DMS153 treated with DMSO at 0.1 percent for 48 hours (cell line): Measurements from ENCODE around the gene BACE2.

ENCODE experiments used
- DNase-seq: peaks from one replicate; lab custom pipeline; 2025; ENCODE audit not compliant: unreplicated experiment; lab: John Stamatoyannopoulos, UW

BACE2 gene

DNA sequence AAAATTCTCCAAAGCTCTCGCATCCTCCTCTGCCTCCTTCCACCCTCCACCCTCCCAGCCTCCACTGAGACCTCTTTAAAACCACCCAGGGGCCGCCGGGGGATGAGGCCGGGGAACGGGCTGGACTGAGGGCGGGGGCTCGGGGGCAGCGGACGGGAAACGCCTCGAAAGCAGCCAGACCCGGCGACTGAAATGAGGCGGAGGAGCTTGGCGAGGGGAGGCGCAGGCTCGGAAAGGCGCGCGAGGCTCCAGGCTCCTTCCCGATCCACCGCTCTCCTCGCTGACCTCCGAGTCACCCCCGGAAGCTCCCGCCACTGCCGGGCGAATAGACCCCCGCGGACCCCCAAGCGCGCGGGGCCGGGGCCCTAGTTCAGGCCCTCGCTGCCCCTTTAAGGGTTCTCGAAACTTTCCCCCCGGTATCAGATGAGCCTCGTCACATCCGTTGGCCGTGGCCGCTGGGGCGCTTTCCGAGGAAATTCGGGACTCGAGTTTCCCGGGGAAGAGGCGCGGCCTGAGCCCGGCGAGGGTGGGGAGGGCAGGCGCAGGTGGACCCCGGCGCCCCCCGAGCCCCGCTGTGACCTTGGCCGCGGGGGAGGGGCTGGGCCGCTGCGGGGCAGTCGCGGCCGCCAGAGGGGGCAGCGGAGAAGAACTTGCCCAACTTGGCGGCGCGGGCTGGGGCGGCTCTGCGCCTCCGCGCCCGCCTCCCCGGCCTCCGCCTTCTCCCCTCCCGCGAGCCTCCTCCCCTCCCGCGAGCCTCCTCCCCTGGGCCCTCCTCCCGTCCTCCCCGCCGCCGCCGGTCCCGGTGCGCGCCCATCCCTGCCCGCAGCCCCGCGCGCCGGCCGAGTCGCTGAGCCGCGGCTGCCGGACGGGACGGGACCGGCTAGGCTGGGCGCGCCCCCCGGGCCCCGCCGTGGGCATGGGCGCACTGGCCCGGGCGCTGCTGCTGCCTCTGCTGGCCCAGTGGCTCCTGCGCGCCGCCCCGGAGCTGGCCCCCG, at the start of gene BACE2:
TSS of gene BACE2 (plus strand) at position 813 of the 995 bp plus-strand sequence. CDS start at position 917, 104 bp downstream.
- DNase-seq, result peak; percentile 4

GRCh38 chr21:41119901-41120300, 48.1 kb upstream of the BACE2 start:
- no peak for DNase-seq

DNA sequence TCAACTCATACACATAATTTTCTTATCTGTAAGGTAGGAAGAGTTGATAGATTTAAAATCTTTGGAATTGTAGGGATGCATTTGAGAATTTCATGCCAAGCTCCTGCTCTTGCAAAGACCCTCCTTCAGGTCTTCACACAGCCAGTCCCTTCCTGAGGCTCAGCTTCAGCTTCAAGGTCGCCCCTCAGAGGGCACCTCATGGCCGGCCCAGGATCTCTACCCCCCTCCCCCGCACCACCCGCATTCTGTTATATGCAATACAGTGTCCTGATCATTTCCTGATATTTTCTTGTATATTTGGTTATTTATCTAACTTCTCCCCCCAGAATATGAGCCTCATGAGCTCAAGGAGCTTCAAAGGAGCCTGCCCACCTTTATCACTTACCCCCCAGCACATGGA, 47.0 kb upstream of the BACE2 start:
- DNase-seq, result no peak

GRCh38 chr21:41121785-41122415, 46.1 kb upstream of the BACE2 start:
- peak; percentile 52 for DNase-seq

DNA sequence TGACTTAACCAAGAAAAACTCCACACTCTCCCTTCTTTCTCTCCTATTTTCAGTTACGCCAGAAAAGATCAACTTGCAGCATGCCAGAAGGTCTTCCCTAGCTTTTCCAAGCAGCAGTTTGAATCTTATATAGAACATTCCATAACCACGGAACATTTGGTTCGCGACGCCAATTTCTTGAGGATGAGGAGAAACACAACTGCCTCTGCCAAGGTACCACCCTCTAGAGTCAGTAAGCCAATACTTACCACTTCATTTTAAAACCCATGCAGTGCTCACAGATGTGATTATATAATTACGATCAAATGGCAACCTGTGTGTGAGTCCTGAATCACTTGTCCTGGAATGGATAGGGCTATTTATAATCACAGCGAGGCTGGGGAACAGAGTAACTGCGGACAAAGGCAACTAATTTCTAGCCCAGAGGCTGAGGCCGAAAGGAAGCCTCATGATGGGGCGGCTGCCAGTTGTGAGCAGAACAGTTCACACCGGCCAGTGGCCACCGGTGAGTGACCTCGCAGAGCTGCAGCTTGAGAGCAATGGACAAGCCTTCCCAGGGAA, 43.2 kb upstream of the BACE2 start:
- DNase-seq, result no peak

DNA sequence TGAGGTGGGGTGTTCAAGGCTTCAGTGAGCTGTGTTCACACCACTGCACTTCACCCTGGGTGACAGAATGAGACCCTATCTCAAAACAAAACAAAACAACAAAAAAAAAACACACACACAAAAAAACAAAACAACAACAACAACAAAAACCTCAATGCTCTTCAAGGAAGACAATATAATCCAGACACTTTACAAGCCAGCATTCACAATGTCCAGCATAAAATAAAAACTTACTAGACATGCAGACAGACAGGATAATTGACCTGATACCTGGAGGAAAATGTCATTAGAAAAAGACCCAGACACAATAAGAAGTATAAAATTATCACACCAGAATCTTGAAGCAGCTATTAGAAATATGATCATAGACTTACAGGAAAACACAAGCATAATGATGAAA, 39.0 kb upstream of the BACE2 start:
- no peak for DNase-seq

GRCh38 chr21:41130883-41131282, 37.1 kb upstream of the BACE2 start:
- DNase-seq, result no peak

DNA sequence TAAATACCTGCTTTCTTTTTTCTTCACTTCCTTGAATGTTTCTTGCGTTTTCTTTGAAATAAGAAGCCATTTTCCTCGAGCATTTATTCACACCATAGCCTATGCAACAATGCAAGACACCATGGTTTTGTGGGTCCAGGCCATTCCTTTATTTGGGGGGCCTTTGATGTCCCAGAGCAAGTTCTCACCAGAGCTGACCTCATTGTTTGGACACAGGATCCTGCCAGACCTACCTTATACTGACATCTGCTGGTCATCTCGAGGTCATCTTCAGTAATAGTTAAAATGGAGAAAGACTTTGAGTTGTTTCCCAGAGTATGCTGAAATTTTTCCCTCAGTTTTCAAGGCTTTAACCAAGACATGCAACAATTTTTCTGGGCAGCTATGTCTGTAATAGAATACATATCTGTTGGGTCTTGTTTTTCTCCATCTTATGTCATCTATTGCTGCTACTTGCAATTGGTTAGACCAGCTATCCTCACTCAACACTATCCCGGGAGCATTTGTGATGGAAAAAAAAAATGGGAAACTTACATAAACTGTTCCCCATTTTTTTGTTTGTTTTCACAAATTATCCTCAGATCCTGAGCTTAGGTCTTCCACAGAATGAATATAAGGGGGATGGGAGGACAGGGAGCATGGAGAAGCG, 34.0 kb upstream of the BACE2 start:
- no peak for DNase-seq

- DNase-seq, result no peak
Observed at GRCh38 chr21:41135746-41136145, 32.2 kb upstream of the BACE2 start.

GRCh38 chr21:41136286-41136685, 31.7 kb upstream of the BACE2 start:
- DNase-seq, result no peak

DNA sequence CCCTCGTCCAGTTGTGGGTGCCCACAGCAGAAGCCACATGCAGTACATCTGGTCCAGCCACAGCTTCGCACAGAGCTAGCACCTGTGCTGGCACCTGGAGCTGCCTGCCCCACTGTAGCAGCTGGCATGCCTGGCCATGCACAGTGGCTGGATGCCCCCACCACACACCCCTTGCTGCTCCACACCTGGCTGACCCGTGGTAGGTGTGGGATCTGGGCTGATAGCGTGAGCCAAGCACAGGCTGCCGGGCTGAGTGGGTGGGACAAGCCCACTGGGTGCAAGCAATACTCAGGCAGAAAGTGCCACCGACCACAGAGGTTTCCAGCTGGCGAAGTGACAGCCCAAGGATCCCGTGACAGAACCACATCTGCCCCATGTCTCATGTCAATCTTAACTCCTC, 30.6 kb upstream of the BACE2 start:
- no peak for DNase-seq

- DNase-seq, result no peak
Observed at GRCh38 chr21:41137889-41138288, 30.1 kb upstream of the BACE2 start.

DNA sequence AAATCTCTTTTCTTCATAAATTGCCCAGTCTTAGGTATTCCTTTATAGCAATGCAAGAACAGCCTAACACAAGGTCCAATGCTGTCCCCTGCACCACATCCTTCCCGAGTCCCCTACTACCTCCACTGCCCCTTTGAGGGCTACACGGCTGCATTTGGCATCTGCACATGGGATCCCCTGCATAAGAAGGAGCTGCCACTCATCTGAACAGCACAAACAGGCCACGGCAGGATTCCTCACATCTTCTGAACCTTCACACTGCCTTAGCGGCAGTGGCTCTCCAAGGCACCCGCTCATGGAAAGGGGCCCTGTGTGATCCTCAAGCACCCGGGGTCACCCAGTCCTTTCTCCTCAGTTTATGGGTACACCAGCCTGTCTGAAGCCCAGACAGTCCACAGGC, 29.2 kb upstream of the BACE2 start:
- DNase-seq, result no peak

DNA sequence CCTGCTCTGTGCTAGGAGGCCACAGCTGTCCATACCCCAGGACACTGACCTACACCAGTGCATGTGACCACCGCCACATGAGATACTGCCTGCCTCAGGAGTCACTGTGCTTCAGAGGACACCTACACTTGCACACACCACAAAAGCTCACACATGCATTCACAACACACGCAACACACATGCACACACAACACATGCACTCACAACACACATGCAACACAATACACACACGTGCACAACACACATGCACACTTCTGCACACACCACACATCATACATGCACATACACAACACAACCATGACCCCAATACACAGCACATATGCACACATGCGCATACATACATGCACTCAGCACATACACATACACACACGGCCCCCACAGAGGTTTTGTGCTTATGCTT, 28.7 kb upstream of the BACE2 start:
- no peak for DNase-seq

GRCh38 chr21:41139951-41140350, 28.0 kb upstream of the BACE2 start:
- no peak for DNase-seq

- no peak for DNase-seq
Observed at GRCh38 chr21:41141031-41141457, 26.9 kb upstream of the BACE2 start.

GRCh38 chr21:41142051-41142795, 25.7 kb upstream of the BACE2 start:
- DNase-seq, result no peak

GRCh38 chr21:41143596-41144325, 24.2 kb upstream of the BACE2 start:
- DNase-seq, result no peak

DNA sequence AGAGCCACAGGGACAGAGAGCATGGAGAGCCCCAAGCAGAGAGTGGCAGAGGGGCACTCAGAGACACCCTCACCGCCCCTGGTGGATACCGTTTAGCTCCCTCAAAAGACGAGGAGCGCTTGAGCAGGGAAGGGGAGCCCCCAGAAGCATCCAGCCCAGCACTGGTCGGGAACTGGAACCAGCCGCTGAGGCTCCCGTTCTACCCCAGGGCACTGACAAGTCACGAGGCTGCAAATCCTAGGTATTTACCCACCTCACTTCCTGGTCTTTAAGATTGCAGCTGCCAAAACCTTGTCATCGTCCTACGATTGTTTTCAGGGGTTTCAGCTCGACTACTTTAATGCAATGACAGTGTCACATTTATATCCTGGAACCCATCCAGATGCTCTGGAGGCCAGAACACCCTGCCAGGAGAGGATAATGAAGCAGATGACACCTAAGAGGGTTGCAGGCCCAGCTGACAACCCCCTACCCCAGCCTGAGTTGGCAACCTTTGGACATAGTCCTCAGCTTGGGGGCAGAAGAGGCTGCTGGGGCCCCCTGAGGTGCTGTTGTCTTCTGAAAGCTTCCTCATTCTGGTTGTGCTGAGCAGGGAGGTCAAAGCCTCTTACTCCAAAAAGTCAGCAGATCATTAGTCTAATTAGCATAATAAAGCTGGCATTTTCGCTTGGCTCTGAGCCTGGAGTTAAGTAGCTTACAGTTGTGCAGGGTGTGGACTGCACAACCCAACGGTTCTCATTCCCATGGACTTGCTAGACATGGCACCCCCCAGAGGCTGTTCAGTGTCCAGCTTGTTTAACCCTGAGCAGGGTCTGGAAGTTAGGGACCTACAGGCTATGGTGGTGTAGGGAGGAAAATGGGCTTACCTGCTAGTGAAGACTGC, 20.6 kb upstream of the BACE2 start:
- DNase-seq, result peak; percentile 64
